Measurements from ENCODE around the gene TRMT112. TPM values are rescaled to one million over a fixed set of nuclear protein-coding genes. Genes with fewer than 3 reads are reported as not detected.

Gene TRMT112
- total and polyA plus RNA-seq, 11 donors = 80.0 to 186 (median 107) TPM

- intact Hi-C loops (cut with DNase I) = loop anchor here in 2 of 10 donors (2.0 to 5.0 kb wide), 2 partner anchors 21 to 39 kb away; no protein-coding TSS in a partner anchor
- no peak overlapping the region for H3K27ac ChIP-seq
- DNase-seq = no peak
- no peak overlapping the region for H3K4me3 ChIP-seq
- no peak for TF ChIP-seq POLR2A (IDR thresholded peaks at IDR 0.05)
- TF ChIP-seq CTCF (IDR thresholded peaks at IDR 0.05) = no peak
- ATAC-seq = no peak
- peaks cover 29 to 99% (median 66%) of the 10 kb centered on the region in 9 donors for H3K27me3 ChIP-seq
- 50 to 67% (median 58%) methylated on average over 1 of the region's 1 CpG for WGBS, 4 donors
- no peaks in the 10 kb centered on the region for H3K36me3 ChIP-seq
- no peaks in the 10 kb centered on the region for H3K9me3 ChIP-seq
- peaks cover 4 to 40% (median 28%) of the 10 kb centered on the region in 12 donors for H3K4me1 ChIP-seq
These were observed 21.1 kb downstream of the TRMT112 start for GRCh38 chr11:64296236-64296635.

- intact Hi-C loops (cut with DNase I) = loop anchor here in 2 of 10 donors (2.0 to 5.0 kb wide), 2 partner anchors 21 to 38 kb away; no protein-coding TSS in a partner anchor
- Histone ChIP-seq H3K27me3 (peaks cover 32 to 100% (median 71%) of the 10 kb centered on the region in 9 donors), H3K27ac (no peak overlapping the region), H3K4me3 (no peak overlapping the region), H3K9me3 (no peaks in the 10 kb centered on the region), H3K4me1 (peaks cover 4 to 39% (median 27%) of the 10 kb centered on the region in 12 donors), H3K36me3 (no peaks in the 10 kb centered on the region)
- ATAC-seq = no peak
- 92 to 95% (median 94%) methylated on average over 4 of the region's 4 CpGs for WGBS, 4 donors
- TF ChIP-seq POLR2A (IDR thresholded peaks at IDR 0.05) = no peak
- no peak for TF ChIP-seq CTCF (IDR thresholded peaks at IDR 0.05)
- no peak for DNase-seq
These were observed 21.6 kb downstream of the TRMT112 start for GRCh38 chr11:64295760-64296159.

GRCh38 chr11:64294774-64295173, 22.6 kb downstream of the TRMT112 start:
- TF ChIP-seq CTCF (IDR thresholded peaks at IDR 0.05) (no peak), POLR2A (IDR thresholded peaks at IDR 0.05) (no peak)
- H3K36me3 ChIP-seq = no peaks in the 10 kb centered on the region
- H3K27ac ChIP-seq = no peak overlapping the region
- peaks cover 4 to 29% (median 17%) of the 10 kb centered on the region in 12 donors for H3K4me1 ChIP-seq
- H3K4me3 ChIP-seq = no peak overlapping the region
- H3K27me3 ChIP-seq = peaks cover 32 to 98% (median 75%) of the 10 kb centered on the region in 9 donors
- WGBS, 4 donors = 56 to 71% (median 61%) methylated on average over 3 of the region's 3 CpGs
- no peak for DNase-seq
- no peak for ATAC-seq
- intact Hi-C loops (cut with DNase I) = loop anchor here in 1 of 10 donors (5.0 kb wide), 1 partner anchor 37 kb away; no protein-coding TSS in a partner anchor
- H3K9me3 ChIP-seq = no peaks in the 10 kb centered on the region

- Histone ChIP-seq H3K9me3 (no peaks in the 10 kb centered on the region), H3K4me1 (peaks cover 0 to 20% (median 9%) of the 10 kb centered on the region in 12 donors), H3K27ac (no peak overlapping the region), H3K4me3 (peak overlapping the region; percentile 23 to 52 (median 38)), H3K36me3 (no peaks in the 10 kb centered on the region), H3K27me3 (peaks cover 25 to 76% (median 59%) of the 10 kb centered on the region in 9 donors)
- intact Hi-C loops (cut with DNase I) = no loop called here
- DNase-seq (peak in 1 of 5 donors; percentile 15), ATAC-seq (peak in 1 of 4 donors; percentile 16)
- TF ChIP-seq POLR2A (IDR thresholded peaks at IDR 0.05) (no peak), CTCF (IDR thresholded peaks at IDR 0.05) (no peak)
- 28 to 38% (median 32%) methylated on average over 35 to 42 of the region's 42 CpGs for WGBS, 4 donors
These were observed 24.7 kb downstream of the TRMT112 start for GRCh38 chr11:64292460-64293254.
